Tibial artery (tissue), 4 donors: Measurements from ENCODE around the gene RBM17.

ENCODE experiments used
- DNase-seq, 2 donors: peaks; one replicate each; pipeline ENCODE4 v3.0.0-alpha.2; 2019
- H3K27ac ChIP-seq, 2 donors: fragments of 200-600 bp; sonication (generic) in 1 of 2; 1 replicate in 1 of 2; 2 replicates in 1 of 2; pipeline ENCODE4 v1.5.1; 2018 to 2019; ENCODE audit warnings: mild to moderate bottlenecking in 1 of 2
- H3K27me3 ChIP-seq, 2 donors: fragments of 200-600 bp; sonication (generic) in 1 of 2; one replicate each; pipeline versions ENCODE4 v1.5.1 to v1.6.0; 2016 to 2019
- H3K36me3 ChIP-seq, 3 donors: fragments of 200-600 bp; sonication (generic) in 2 of 3; one replicate each; pipeline ENCODE4 v1.5.1; 2016 to 2019; ENCODE audit warnings: mild to moderate bottlenecking in 2 of 3
- H3K4me1 ChIP-seq, 4 donors: fragments of 200-600 bp; sonication (generic) in 2 of 4; 1 replicate in 3 of 4; 2 replicates in 1 of 4; pipeline ENCODE4 v1.5.1; 2016 to 2019
- H3K4me3 ChIP-seq, 2 donors: fragments of 200-600 bp; sonication (generic) in 1 of 2; 1 replicate in 1 of 2; 2 replicates in 1 of 2; pipeline ENCODE4 v1.5.1; 2018 to 2019; ENCODE audit warnings: mild to moderate bottlenecking in 2 of 2
- H3K9me3 ChIP-seq, 3 donors: fragments of 200-600 bp; sonication (generic) in 1 of 3; one replicate each; pipeline ENCODE4 v1.5.1; 2016 to 2019
- CTCF ChIP-seq, 2 experiments: fragments of 200-600 bp in 1 of 2; fragments of 450-650 bp in 1 of 2; IDR thresholded peaks; one replicate each; pipeline ENCODE4 v1.5.1; 2017 to 2019; ENCODE audit warnings: antibody characterized with exemption in 2 of 2, mild to moderate bottlenecking in 1 of 2, moderate library complexity in 1 of 2
- intact Hi-C: fragments of 100-400 bp; cut with DNase I; formaldehyde crosslinking; loops from one replicate; pipeline ENCODE4 v1.15.0; 2023; ENCODE audit warnings: low total_unique reads

RBM17 gene

GRCh38 chr10:6108072-6108471 is 19.2 kb downstream of the RBM17 start:
- no peaks in the 10 kb centered on the region for H3K27me3 ChIP-seq
- H3K4me3 ChIP-seq: no peak overlapping the region
- intact Hi-C loops: loop anchor here (5.0 kb wide), 1 partner anchor 94 kb away; the partner anchor contains the start of gene PFKFB3
- DNase-seq: no peak
- H3K4me1 ChIP-seq: peaks cover 0 to 3% (median 0%) of the 10 kb centered on the region in 4 donors
- no peak overlapping the region for H3K27ac ChIP-seq
- TF ChIP-seq CTCF (IDR thresholded peaks at IDR 0.05): no peak
- H3K9me3 ChIP-seq: no peaks in the 10 kb centered on the region
- H3K36me3 ChIP-seq: peaks cover 54 to 84% (median 63%) of the 10 kb centered on the region in 3 donors

DNA sequence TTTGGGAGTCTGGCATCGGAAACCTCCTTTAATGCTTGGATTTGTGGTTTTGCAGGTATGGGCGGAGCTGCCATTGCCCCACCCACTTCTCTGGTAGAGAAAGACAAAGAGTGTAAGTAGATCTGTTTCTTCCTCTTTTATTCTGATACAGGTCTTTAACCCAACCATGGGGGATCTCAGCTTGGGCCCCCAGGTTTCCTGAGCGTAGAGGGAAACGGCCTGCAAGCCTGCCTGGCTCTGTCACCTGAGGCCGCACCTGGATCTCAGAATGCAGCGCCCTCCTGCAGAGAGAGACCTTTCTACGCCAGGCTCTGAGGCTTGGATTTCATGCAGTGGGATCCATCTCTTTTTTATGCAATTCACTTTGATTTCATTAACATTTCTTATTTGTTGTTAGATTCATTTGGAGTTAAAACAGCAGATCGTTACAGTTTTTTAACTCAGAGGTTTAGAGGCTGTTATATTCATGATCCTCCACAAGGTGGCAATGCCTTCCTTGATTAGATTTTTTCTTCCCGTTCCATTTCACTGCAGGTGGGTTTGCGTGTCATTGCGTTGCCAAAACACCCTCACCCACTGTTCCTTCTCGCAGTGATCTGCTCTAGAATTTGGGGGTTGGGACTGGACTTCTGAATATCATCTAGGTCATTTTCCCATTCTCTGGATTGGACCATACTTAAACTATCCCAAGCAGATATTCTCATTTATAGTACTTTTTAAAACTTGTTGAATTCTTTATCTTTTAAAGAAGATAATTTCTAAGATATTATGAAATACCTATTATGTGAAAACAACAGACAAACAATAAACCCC is 20.0 kb downstream of the RBM17 start:
- H3K4me3 ChIP-seq: no peak overlapping the region
- H3K36me3 ChIP-seq: peaks cover 61 to 90% (median 70%) of the 10 kb centered on the region in 3 donors
- intact Hi-C loops: loop anchor here (5.0 kb wide), 1 partner anchor 93 kb away; the partner anchor contains the start of gene PFKFB3
- no peaks in the 10 kb centered on the region for H3K27me3 ChIP-seq
- no peak overlapping the region for H3K27ac ChIP-seq
- no peaks in the 10 kb centered on the region for H3K9me3 ChIP-seq
- peaks cover 0 to 3% (median 0%) of the 10 kb centered on the region in 4 donors for H3K4me1 ChIP-seq
- DNase-seq: no peak
- peak; percentile 77 to 82 for TF ChIP-seq CTCF (IDR thresholded peaks at IDR 0.05)

DNA sequence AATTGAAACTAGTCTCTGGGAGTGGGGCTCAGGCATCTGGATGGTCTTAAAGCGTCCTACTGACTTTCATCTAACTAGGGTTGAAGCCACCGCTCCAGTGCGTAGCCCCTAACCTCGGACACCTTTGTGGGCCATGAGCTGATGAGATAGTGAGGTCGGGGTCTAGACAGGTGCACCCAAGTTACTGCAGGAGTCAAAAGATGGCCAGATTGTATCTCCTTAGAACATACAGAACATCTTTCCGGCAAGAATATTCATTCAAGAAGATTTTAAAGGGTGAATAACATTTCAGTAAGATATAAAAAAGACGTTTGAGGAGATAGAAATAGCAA is 20.6 kb downstream of the RBM17 start:
- H3K4me1 ChIP-seq: peaks cover 0 to 3% (median 0%) of the 10 kb centered on the region in 4 donors
- H3K27me3 ChIP-seq: no peaks in the 10 kb centered on the region
- H3K27ac ChIP-seq: no peak overlapping the region
- H3K9me3 ChIP-seq: no peaks in the 10 kb centered on the region
- no peak for DNase-seq
- peaks cover 62 to 96% (median 76%) of the 10 kb centered on the region in 3 donors for H3K36me3 ChIP-seq
- intact Hi-C loops: loop anchor here (5.0 kb wide), 1 partner anchor 93 kb away; the partner anchor contains the start of gene PFKFB3
- no peak for TF ChIP-seq CTCF (IDR thresholded peaks at IDR 0.05)
- no peak overlapping the region for H3K4me3 ChIP-seq

- Histone ChIP-seq H3K4me1 (peaks cover 0 to 10% (median 0%) of the 10 kb centered on the region in 4 donors), H3K27ac (no peak overlapping the region), H3K36me3 (peaks cover 63 to 97% (median 83%) of the 10 kb centered on the region in 3 donors), H3K9me3 (no peaks in the 10 kb centered on the region), H3K27me3 (no peaks in the 10 kb centered on the region), H3K4me3 (no peak overlapping the region)
- intact Hi-C loops: loop anchor here (2.0 to 5.0 kb wide), 2 partner anchors 42 to 291 kb away; no protein-coding TSS in a partner anchor
- DNase-seq: no peak
- TF ChIP-seq CTCF (IDR thresholded peaks at IDR 0.05): no peak
Measured at GRCh38 chr10:6110136-6110535, 21.3 kb downstream of the RBM17 start.

DNA sequence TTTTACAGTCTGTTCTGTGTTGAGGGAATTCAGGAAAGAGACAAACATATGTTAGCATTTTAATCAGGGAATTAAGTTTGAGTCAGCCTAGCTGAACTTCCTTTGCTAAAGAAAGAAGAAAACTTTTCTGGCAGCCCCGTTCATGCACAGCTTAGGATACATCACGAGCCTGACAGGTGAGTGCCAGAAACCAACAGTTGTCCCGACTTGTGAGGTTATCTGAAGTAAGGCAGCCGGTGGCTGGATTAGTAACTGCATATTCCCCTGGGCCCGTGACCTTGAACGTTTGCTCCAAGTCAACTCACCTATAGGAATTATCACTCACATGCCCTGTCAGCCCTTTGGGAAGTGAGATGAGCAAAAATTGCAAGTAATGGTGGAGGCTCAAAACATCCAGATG is 24.1 kb downstream of the RBM17 start:
- no peaks in the 10 kb centered on the region for H3K9me3 ChIP-seq
- intact Hi-C loops: loop anchor here (5.0 kb wide), 1 partner anchor 39 kb away; no protein-coding TSS in a partner anchor
- TF ChIP-seq CTCF (IDR thresholded peaks at IDR 0.05): no peak
- no peak for DNase-seq
- H3K4me3 ChIP-seq: no peak overlapping the region
- H3K27me3 ChIP-seq: no peaks in the 10 kb centered on the region
- H3K36me3 ChIP-seq: peaks cover 57 to 88% (median 68%) of the 10 kb centered on the region in 3 donors
- peaks cover 0 to 18% (median 0%) of the 10 kb centered on the region in 4 donors for H3K4me1 ChIP-seq
- H3K27ac ChIP-seq: no peak overlapping the region
